Measurements from ENCODE around the gene CGB3. TPM values are rescaled to one million over a fixed set of nuclear protein-coding genes. Genes with fewer than 3 reads are reported as not detected.
A peak's percentile ranks its signal among the peaks of the same experiment; 100 is the strongest.

The CGB3 gene
- total RNA-seq, 1 donor from 2014 or later, result not detected

DNA sequence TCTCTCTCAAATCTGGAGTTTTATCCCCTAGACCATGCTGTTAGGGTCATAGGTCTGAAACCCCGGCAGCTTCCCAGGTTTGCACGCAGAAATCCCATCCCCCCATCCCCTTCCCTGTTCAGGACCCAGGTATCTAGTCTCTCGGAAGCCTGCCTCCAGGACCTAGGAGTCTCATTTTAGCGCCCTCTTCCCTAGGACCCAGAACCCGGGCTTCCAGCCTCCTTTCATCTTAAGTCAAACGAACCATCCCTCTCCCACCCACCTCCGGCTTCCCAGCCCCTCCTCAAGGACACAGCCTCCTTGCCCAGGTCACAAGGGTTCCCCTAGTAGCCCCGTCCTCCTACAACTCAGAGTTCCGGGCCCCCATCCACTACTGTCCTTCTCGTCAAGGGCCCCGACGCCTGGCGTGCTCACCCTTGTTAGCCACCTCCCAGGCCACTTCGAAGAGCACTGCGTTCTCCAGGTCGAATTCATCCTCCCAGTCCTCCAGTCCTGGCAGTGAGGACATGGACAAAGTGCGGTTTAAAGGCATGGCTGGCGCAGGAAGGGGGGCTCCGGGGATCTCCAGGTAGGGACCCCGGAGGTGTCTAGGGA lies 31.5 kb downstream of the CGB3 start:
- intact Hi-C loops (cut with DNase I), result no loop called here
- Histone ChIP-seq H3K36me3 (peaks cover 8% of the 10 kb centered on the region), H3K27ac (peak overlapping the region; percentile 95), H3K27me3 (no peaks in the 10 kb centered on the region), H3K4me3 (peak overlapping the region; percentile 80), H3K4me1 (peaks cover 20% of the 10 kb centered on the region), H3K9me3 (no peaks in the 10 kb centered on the region)
- TF ChIP-seq, protein P1, sequence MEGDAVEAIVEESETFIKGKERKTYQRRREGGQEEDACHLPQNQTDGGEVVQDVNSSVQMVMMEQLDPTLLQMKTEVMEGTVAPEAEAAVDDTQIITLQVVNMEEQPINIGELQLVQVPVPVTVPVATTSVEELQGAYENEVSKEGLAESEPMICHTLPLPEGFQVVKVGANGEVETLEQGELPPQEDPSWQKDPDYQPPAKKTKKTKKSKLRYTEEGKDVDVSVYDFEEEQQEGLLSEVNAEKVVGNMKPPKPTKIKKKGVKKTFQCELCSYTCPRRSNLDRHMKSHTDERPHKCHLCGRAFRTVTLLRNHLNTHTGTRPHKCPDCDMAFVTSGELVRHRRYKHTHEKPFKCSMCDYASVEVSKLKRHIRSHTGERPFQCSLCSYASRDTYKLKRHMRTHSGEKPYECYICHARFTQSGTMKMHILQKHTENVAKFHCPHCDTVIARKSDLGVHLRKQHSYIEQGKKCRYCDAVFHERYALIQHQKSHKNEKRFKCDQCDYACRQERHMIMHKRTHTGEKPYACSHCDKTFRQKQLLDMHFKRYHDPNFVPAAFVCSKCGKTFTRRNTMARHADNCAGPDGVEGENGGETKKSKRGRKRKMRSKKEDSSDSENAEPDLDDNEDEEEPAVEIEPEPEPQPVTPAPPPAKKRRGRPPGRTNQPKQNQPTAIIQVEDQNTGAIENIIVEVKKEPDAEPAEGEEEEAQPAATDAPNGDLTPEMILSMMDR (IDR thresholded peaks at IDR 0.05), result no peak
- ATAC-seq (peak; percentile 5), DNase-seq (peak; percentile 78)

DNA sequence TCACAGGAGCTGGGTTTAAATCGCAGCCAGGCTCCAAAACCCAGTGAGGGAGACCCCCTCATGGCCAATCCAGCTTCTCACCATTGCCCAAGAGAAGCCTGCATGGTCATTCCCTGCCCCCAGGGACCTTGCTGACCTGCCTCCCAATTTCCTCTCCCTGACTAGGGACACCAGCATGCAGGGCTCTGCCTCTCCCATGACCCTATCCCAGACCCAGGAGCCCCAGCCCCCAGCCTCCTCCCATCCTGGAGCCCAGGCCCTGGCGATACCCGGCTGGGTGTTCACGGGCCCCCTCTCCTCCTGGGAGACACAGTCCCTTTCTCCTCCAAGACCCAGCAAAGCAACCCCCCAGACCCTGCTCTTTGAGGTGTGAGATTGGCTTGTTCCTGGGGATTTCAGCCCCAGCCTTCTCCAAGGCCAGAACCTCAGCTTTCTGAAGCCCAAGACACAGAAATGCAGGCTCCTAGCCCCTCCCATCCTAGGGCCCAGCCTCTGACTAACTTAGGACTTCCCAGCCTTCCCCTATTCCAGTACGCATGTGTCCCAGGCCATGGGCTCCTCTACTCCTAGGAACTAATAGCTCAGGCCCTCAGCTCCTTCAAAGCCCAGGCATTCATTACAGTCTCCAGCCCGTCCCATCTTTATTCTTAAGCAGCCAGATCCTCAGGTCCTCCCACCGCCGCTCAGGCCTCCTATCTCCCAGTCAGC lies 32.1 kb downstream of the CGB3 start:
- peaks cover 11% of the 10 kb centered on the region for H3K36me3 ChIP-seq
- ATAC-seq, result peak; percentile 53
- peak overlapping the region; percentile 80 for H3K4me3 ChIP-seq
- peak overlapping the region; percentile 95 for H3K27ac ChIP-seq
- intact Hi-C loops (cut with DNase I), result no loop called here
- TF ChIP-seq, protein P1 (IDR thresholded peaks at IDR 0.05), result no peak
- H3K27me3 ChIP-seq, result no peaks in the 10 kb centered on the region
- H3K9me3 ChIP-seq, result no peaks in the 10 kb centered on the region
- no peak for DNase-seq
- peaks cover 20% of the 10 kb centered on the region for H3K4me1 ChIP-seq

DNA sequence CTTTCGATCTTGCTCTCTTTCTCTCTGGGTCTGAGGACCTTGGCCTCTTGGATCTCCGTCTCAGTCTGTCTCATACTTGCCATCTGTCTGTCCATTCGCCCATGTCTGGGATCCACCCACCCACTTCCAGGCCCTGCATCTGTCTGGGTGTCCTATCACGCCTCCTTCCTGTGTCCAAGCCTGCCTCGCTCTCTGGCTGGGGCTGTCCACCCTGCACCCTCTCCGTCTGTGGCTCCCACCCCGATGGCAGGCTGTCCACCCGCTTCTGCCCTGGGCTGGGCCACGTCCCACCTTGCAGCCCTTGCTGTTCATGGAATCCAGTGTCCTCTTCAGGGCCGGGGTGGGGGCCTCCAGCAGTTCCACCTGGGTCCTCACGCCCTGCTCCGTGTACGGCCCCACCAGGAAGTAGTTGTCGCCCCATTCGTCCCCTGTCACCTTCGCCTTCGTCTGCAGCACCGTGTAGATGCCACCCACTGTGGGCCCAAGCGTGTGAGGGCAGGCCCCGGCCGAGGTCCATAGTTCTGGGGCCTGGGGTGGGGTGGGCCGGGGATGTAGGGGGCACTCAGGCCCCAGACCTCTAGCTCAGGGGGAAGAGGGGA lies 33.0 kb downstream of the CGB3 start:
- DNase-seq (no peak), ATAC-seq (no peak)
- TF ChIP-seq, protein P1 (IDR thresholded peaks at IDR 0.05), result no peak
- Histone ChIP-seq H3K4me1 (peaks cover 20% of the 10 kb centered on the region), H3K27ac (peak overlapping the region; percentile 95), H3K9me3 (no peaks in the 10 kb centered on the region), H3K36me3 (peaks cover 18% of the 10 kb centered on the region), H3K4me3 (no peak overlapping the region), H3K27me3 (no peaks in the 10 kb centered on the region)
- intact Hi-C loops (cut with DNase I), result no loop called here

GRCh38 chr19:48990400-48990799 lies 33.7 kb downstream of the CGB3 start:
- Histone ChIP-seq H3K27me3 (no peaks in the 10 kb centered on the region), H3K27ac (no peak overlapping the region), H3K36me3 (peaks cover 24% of the 10 kb centered on the region), H3K4me1 (peaks cover 20% of the 10 kb centered on the region), H3K4me3 (no peak overlapping the region), H3K9me3 (no peaks in the 10 kb centered on the region)
- no peak for DNase-seq
- intact Hi-C loops (cut with DNase I), result no loop called here
- TF ChIP-seq, protein P1 (IDR thresholded peaks at IDR 0.05), result no peak
- no peak for ATAC-seq

DNA sequence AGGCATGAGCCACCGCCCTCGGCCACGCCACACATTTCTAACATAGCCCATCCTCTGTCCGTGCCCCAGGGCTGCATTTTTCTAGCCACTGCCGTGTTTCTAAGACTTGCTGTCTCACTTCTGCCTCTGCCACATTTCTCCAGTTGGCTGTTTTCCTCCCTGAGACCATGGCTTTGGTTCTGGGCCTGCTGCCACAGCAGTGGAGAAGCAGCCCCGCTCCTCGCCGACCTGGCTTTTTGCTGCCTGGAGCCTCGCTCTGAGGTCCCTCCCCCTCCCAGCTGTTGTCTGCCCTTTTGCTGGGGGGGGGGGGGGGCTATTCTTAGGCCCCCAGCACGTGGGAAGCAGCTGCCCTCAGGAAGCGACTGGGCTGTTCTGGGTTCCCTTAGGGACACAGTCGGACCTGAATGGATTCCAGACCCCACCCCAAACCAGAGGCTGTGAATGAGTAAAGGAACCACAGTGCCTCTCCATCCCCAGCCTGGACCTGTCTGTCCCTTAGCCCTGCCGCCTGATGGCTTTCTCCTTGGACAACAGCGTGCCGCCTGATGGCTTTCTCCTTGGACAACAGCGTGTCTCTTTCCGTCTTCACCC lies 34.3 kb downstream of the CGB3 start:
- no peak for DNase-seq
- Histone ChIP-seq H3K27ac (no peak overlapping the region), H3K36me3 (peaks cover 30% of the 10 kb centered on the region), H3K4me3 (no peak overlapping the region), H3K27me3 (no peaks in the 10 kb centered on the region), H3K4me1 (peaks cover 20% of the 10 kb centered on the region), H3K9me3 (no peaks in the 10 kb centered on the region)
- intact Hi-C loops (cut with DNase I), result no loop called here
- TF ChIP-seq, protein P1 (IDR thresholded peaks at IDR 0.05), result no peak
- ATAC-seq, result no peak

All from upper lobe of right lung (tissue), 1 donor.